Parathyroid adenoma (tissue), 2 donors: Measurements from ENCODE around the gene TBCD.

ENCODE experiments used
- H2AFZ ChIP-seq: fragments of 300-600 bp; sonication (generic); one replicate; pipeline ENCODE4 v1.7.0; 2017; ENCODE audit warnings: antibody characterized with exemption, mild to moderate bottlenecking
- H3K27ac ChIP-seq: fragments of 300-600 bp; sonication (generic); one replicate; pipeline ENCODE4 v1.7.0; 2017
- H3K27me3 ChIP-seq: fragments of 300-600 bp; sonication (generic); one replicate; pipeline ENCODE4 v1.7.0; 2017; ENCODE audit warnings: low read length; ENCODE audit not compliant: control insufficient read depth, insufficient read depth
- H3K36me3 ChIP-seq: fragments of 300-600 bp; sonication (generic); one replicate; pipeline ENCODE4 v1.7.0; 2017; ENCODE audit warnings: low read length; ENCODE audit not compliant: control insufficient read depth, insufficient read depth
- H3K4me1 ChIP-seq: fragments of 300-600 bp; sonication (generic); one replicate; pipeline ENCODE4 v1.7.0; 2017; ENCODE audit warnings: control low read depth
- H3K4me2 ChIP-seq: fragments of 300-600 bp; sonication (generic); one replicate; pipeline ENCODE4 v1.7.0; 2017; ENCODE audit warnings: low read length
- H3K4me3 ChIP-seq: fragments of 300-600 bp; sonication (generic); one replicate; pipeline ENCODE4 v1.7.0; 2017; ENCODE audit warnings: low read depth, low read length
- H3K79me2 ChIP-seq: fragments of 300-600 bp; sonication (generic); one replicate; pipeline ENCODE4 v1.7.0; 2017; ENCODE audit warnings: control low read depth
- H3K9ac ChIP-seq: fragments of 300-600 bp; sonication (generic); one replicate; pipeline ENCODE4 v1.7.0; 2017; ENCODE audit warnings: mild to moderate bottlenecking
- H3K9me3 ChIP-seq: fragments of 300-600 bp; sonication (generic); one replicate; pipeline ENCODE4 v1.7.0; 2017; ENCODE audit warnings: low read length; ENCODE audit not compliant: control insufficient read depth
- CTCF ChIP-seq: fragments of 300-600 bp; sonication (generic); IDR thresholded peaks from one replicate; pipeline ENCODE4 v1.7.0; 2017; ENCODE audit warnings: antibody characterized with exemption, mild to moderate bottlenecking
- donor health status: primary hyperparathyroidism.

TBCD gene

GRCh38 chr17:82804442-82805191 lies 52.8 kb downstream of the TBCD start:
- H3K4me3 ChIP-seq: no peak overlapping the region
- no peaks in the 10 kb centered on the region for H3K9me3 ChIP-seq
- no peaks in the 10 kb centered on the region for H3K36me3 ChIP-seq
- H3K79me2 ChIP-seq: peaks cover 19% of the 10 kb centered on the region
- H3K4me2 ChIP-seq: no peak overlapping the region
- H3K4me1 ChIP-seq: peaks cover 14% of the 10 kb centered on the region
- no peak overlapping the region for H2AFZ ChIP-seq
- no peaks in the 10 kb centered on the region for H3K27me3 ChIP-seq
- TF ChIP-seq CTCF: no peak
- H3K27ac ChIP-seq: no peak overlapping the region
- H3K9ac ChIP-seq: no peak overlapping the region

GRCh38 chr17:82805254-82805653 lies 53.4 kb downstream of the TBCD start:
- H3K27me3 ChIP-seq: no peaks in the 10 kb centered on the region
- H3K9ac ChIP-seq: no peak overlapping the region
- H3K4me1 ChIP-seq: peaks cover 14% of the 10 kb centered on the region
- no peaks in the 10 kb centered on the region for H3K36me3 ChIP-seq
- no peak overlapping the region for H3K27ac ChIP-seq
- H3K4me3 ChIP-seq: no peak overlapping the region
- peaks cover 13% of the 10 kb centered on the region for H3K79me2 ChIP-seq
- no peaks in the 10 kb centered on the region for H3K9me3 ChIP-seq
- H3K4me2 ChIP-seq: no peak overlapping the region
- H2AFZ ChIP-seq: no peak overlapping the region
- no peak for TF ChIP-seq CTCF

- peak overlapping the region; percentile 65 for H3K27ac ChIP-seq
- H3K4me1 ChIP-seq: peaks cover 14% of the 10 kb centered on the region
- TF ChIP-seq CTCF: no peak
- no peak overlapping the region for H3K9ac ChIP-seq
- H3K36me3 ChIP-seq: no peaks in the 10 kb centered on the region
- H3K27me3 ChIP-seq: no peaks in the 10 kb centered on the region
- H3K4me3 ChIP-seq: no peak overlapping the region
- H3K79me2 ChIP-seq: peaks cover 7% of the 10 kb centered on the region
- H2AFZ ChIP-seq: no peak overlapping the region
- H3K9me3 ChIP-seq: no peaks in the 10 kb centered on the region
- H3K4me2 ChIP-seq: no peak overlapping the region
These were observed 54.0 kb downstream of the TBCD start for GRCh38 chr17:82805823-82806222.

GRCh38 chr17:82806645-82807044 lies 54.8 kb downstream of the TBCD start:
- Histone ChIP-seq H3K79me2 (peaks cover 6% of the 10 kb centered on the region), H3K4me2 (no peak overlapping the region), H2AFZ (peak overlapping the region; percentile 62), H3K9me3 (no peaks in the 10 kb centered on the region), H3K9ac (no peak overlapping the region), H3K4me1 (peaks cover 14% of the 10 kb centered on the region), H3K4me3 (no peak overlapping the region), H3K36me3 (no peaks in the 10 kb centered on the region), H3K27ac (peak overlapping the region; percentile 65), H3K27me3 (no peaks in the 10 kb centered on the region)
- no peak for TF ChIP-seq CTCF

GRCh38 chr17:82807101-82807500 lies 55.2 kb downstream of the TBCD start:
- no peaks in the 10 kb centered on the region for H3K9me3 ChIP-seq
- H3K4me2 ChIP-seq: no peak overlapping the region
- H3K36me3 ChIP-seq: no peaks in the 10 kb centered on the region
- H2AFZ ChIP-seq: peak overlapping the region; percentile 62
- H3K79me2 ChIP-seq: peaks cover 6% of the 10 kb centered on the region
- H3K27me3 ChIP-seq: no peaks in the 10 kb centered on the region
- no peak overlapping the region for H3K4me3 ChIP-seq
- peaks cover 14% of the 10 kb centered on the region for H3K4me1 ChIP-seq
- TF ChIP-seq CTCF: no peak
- H3K27ac ChIP-seq: peak overlapping the region; percentile 65
- no peak overlapping the region for H3K9ac ChIP-seq
